KMS-11 (cell line): ENCODE results near the gene CD4.

Experiments used
- H2AFZ ChIP-seq: fragments of 200-600 bp; sonication (generic); 2 replicates; pipeline ENCODE4 v1.6.1; 2016; ENCODE audit warnings: antibody characterized with exemption, mixed run types, low read depth
- H3K27ac ChIP-seq: fragments of 200-600 bp; sonication (generic); 2 replicates; pipeline ENCODE4 v1.6.1; 2016; ENCODE audit warnings: mild to moderate bottlenecking, mixed run types
- H3K27me3 ChIP-seq: fragments of 200-600 bp; sonication (generic); 2 replicates; pipeline ENCODE4 v1.6.1; 2017; ENCODE audit warnings: mild to moderate bottlenecking, low read depth, mixed run types, moderate library complexity; ENCODE audit not compliant: insufficient read depth
- H3K36me3 ChIP-seq: fragments of 200-600 bp; sonication (generic); 2 replicates; pipeline ENCODE4 v1.6.1; 2017; ENCODE audit warnings: mild to moderate bottlenecking, mixed run types; ENCODE audit not compliant: insufficient read depth
- H3K4me1 ChIP-seq: fragments of 200-600 bp; sonication (generic); 2 replicates; pipeline ENCODE4 v1.6.1; 2016; ENCODE audit warnings: mild to moderate bottlenecking, low read depth, mixed run types; ENCODE audit not compliant: poor library complexity, severe bottlenecking
- H3K4me2 ChIP-seq: fragments of 200-600 bp; sonication (generic); 2 replicates; pipeline ENCODE4 v1.7.0; 2016; ENCODE audit warnings: mild to moderate bottlenecking, mixed run types
- H3K4me3 ChIP-seq: fragments of 200-600 bp; sonication (generic); IDR thresholded peaks from 2 replicates; pipeline ENCODE4 v1.6.1; 2017; ENCODE audit warnings: low read depth, low read length, mixed read lengths; ENCODE audit not compliant: insufficient read depth
- H3K79me2 ChIP-seq: fragments of 200-600 bp; sonication (generic); 2 replicates; pipeline ENCODE4 v1.6.1; 2016; ENCODE audit warnings: low read depth, mixed run types; ENCODE audit not compliant: insufficient read depth
- H3K9ac ChIP-seq: fragments of 200-600 bp; sonication (generic); 2 replicates; pipeline ENCODE4 v1.6.1; 2016; ENCODE audit warnings: mild to moderate bottlenecking, mixed run types
- H4K20me1 ChIP-seq: fragments of 200-600 bp; sonication (generic); 2 replicates; pipeline ENCODE4 v1.6.1; 2016; ENCODE audit warnings: mild to moderate bottlenecking, mixed run types; ENCODE audit not compliant: insufficient read depth
- CTCF ChIP-seq: fragments of 200-600 bp; sonication (generic); conservative IDR thresholded peaks from 2 replicates; pipeline ENCODE4 v1.6.1; 2017; ENCODE audit warnings: low read depth, mild to moderate bottlenecking, antibody characterized with exemption, low read length, moderate library complexity, mixed read lengths

CD4 gene

GRCh38 chr12:6830999-6831398 lies 41.7 kb downstream of the CD4 start:
- H3K4me2 ChIP-seq, result no peak overlapping the region
- H3K4me1 ChIP-seq, result no peaks in the 10 kb centered on the region
- no peaks in the 10 kb centered on the region for H3K36me3 ChIP-seq
- H3K79me2 ChIP-seq, result no peaks in the 10 kb centered on the region
- no peak overlapping the region for H3K9ac ChIP-seq
- H3K4me3 ChIP-seq, result no peak overlapping the region
- H4K20me1 ChIP-seq, result no peaks in the 10 kb centered on the region
- H3K27me3 ChIP-seq, result peaks cover 63% of the 10 kb centered on the region
- H2AFZ ChIP-seq, result no peak overlapping the region
- TF ChIP-seq CTCF, result no peak
- no peak overlapping the region for H3K27ac ChIP-seq

DNA sequence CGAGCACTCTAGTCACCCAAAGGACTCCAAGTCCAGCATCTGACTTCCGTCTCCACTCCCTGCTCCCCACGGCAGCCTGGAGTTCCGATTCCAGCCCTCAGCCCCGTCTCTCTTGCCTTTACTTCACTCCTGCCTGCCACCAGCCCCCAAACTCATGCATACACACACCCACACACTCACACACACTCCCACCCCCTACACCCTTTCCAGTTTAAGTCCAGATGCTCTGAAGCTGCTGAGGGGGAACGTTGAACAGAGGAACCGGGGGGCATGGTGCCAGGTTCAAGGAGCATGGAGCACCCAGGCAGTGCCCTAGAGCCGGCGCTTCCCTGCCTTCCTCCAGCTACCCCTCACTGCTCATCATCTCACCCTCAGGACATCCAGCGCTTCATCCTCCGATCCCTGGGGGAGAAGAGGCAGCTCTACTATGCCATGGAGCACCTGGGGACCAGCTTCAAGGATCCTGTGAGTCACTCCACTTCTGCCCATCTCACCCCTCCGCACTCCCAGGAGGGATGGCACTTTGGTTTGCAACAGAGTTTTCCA lies 42.2 kb downstream of the CD4 start:
- TF ChIP-seq CTCF, result no peak
- Histone ChIP-seq H3K4me1 (no peaks in the 10 kb centered on the region), H3K36me3 (no peaks in the 10 kb centered on the region), H3K79me2 (no peaks in the 10 kb centered on the region), H3K27me3 (peaks cover 59% of the 10 kb centered on the region), H4K20me1 (no peaks in the 10 kb centered on the region), H3K4me2 (no peak overlapping the region), H3K27ac (no peak overlapping the region), H3K4me3 (no peak overlapping the region), H3K9ac (no peak overlapping the region), H2AFZ (no peak overlapping the region)

DNA sequence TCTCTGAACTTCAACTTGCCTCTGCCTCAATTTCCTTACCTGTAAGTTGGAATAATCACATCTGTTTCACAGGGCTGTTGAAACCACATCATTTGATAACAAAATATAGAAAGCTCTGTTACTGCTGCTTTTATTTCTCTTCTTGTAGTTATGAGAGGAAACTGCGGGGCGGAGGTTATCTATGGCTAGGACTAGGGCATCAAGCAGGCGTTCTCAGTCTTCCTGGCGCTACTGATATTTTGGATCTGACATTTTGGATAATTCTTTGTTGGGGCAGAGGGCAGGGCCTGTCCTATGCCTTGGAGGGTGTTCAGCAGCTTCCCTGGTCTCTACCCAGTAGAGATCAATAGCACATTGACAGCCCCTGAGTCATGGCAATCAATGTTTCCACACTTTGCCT lies 42.8 kb downstream of the CD4 start:
- no peak for TF ChIP-seq CTCF
- Histone ChIP-seq H2AFZ (no peak overlapping the region), H4K20me1 (no peaks in the 10 kb centered on the region), H3K4me3 (no peak overlapping the region), H3K27ac (no peak overlapping the region), H3K36me3 (no peaks in the 10 kb centered on the region), H3K9ac (no peak overlapping the region), H3K79me2 (no peaks in the 10 kb centered on the region), H3K4me1 (no peaks in the 10 kb centered on the region), H3K27me3 (peaks cover 53% of the 10 kb centered on the region), H3K4me2 (no peak overlapping the region)

DNA sequence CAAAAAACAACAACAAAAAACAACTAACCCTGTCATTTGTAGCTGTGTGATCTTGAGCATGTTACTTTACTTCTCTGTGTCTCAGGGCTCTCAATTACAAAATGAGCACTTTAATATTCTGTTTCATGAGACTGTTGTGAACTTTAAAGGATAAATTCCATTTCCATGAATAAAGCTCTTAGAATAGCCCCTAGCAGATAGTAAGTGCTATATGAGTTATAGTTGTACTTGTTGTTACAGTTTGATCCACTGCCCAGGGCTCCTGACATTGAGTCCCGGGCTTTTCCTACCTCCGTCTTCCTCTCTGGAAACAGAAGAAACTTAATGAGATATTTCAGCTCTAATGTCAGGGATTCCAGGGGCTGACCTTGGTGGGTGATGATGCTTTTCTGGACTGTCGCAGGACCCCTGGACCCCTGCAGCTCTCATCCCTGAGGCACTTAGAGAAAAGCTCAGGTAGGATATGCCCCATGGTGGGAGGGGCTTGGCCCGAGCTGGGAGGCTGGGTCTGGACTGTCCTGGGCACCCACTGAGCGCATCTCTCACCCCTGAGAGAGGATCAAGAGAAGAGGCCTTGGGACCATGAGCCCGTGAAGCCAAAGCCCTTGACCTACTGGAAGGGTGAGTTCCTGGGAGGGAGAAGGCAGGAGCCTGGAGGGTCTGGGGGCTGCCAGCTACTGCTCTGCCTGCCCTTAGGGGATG lies 44.0 kb downstream of the CD4 start:
- Histone ChIP-seq H4K20me1 (no peaks in the 10 kb centered on the region), H3K9ac (no peak overlapping the region), H2AFZ (no peak overlapping the region), H3K4me1 (no peaks in the 10 kb centered on the region), H3K4me3 (no peak overlapping the region), H3K27ac (no peak overlapping the region), H3K79me2 (no peaks in the 10 kb centered on the region), H3K36me3 (no peaks in the 10 kb centered on the region), H3K27me3 (peaks cover 51% of the 10 kb centered on the region), H3K4me2 (no peak overlapping the region)
- TF ChIP-seq CTCF, result no peak
